ENCODE data around the gene KCNQ1OT1. TPM values are rescaled to one million over a fixed set of nuclear protein-coding genes. Genes with fewer than 3 reads are reported as not detected.

The KCNQ1OT1 gene
- total RNA-seq, 1 donor from 2014 or later: 5.0 TPM

DNA sequence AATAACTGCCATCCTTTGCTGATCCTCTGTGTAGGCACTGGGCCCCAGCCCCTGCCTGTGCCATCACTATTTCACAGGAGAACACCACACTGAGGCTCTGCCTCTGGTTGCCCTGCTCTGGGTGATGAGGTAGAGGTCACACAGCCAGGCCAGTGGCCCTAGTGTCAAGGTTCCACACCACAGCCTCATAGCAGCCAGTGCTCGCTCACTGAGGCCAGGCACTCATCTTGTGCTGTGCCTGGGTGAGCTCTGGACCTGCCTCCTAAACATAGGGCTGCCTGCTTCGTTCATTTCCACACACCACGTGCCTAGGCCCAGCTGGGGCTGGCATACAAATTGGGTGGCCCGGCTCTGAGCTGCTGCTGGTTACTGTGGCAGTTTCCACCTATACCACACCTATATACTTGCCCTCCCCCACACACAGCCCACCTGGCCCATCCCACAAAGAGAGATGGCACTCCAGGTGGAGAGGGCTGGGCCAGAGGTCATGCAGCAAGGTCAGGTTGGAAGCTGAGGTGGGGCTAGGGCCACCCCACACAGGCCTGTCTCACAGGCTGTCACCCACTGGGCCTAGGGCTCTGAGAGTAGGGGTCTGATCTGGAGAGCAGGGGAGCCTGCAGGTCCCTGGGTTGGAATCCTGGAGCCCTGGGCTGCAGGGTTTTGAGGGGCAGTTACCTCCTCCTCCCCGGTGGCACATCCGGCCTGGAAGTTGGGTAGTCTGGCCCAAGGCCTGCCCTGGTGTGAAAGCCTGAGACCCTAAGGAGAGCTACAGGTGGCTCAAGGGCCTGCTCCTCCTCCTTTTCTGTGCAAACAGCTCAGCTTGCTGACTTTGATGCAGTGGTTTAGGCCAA lies 11.2 kb downstream of the KCNQ1OT1 start:
- DNase-seq (ENCODE audit: low spot score): no peak

DNA sequence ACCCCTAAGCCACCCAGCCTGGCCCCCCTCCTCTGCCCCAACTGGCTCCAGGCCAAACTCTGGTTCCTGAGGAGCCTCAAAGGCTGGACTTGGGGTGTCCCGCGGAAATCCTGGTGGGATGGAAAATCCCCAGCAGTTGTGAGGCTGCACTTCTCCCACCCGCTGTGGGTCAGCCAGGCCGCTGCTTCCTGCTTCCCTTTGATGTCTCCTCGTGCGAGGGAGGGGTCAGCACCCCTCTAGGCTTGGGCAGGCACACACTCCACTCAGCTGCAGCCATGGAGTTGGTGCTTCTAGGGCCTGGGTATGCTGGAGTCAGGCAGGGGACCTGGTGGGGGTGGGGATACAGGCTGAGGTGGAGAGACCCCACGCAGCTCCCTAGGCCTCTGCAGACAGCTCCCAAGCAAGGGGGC lies 12.0 kb downstream of the KCNQ1OT1 start:
- no peak for DNase-seq (ENCODE audit: low spot score)

DNA sequence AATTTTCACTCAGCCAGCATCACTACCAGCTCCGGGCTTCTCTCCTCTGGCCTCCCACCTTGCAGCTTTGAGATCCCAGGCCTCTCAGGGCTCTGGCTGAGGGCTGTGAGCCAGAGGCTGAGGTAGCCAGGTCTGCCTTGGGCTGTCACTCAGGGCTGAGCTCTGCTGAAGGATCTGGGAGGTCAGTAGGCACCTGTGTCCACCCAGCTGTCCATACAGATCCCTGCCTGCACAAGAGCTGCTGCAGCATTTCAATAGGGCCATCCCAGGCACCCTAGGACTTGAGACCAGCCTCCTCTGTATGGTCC lies 12.6 kb downstream of the KCNQ1OT1 start:
- DNase-seq (ENCODE audit: low spot score): no peak

DNA sequence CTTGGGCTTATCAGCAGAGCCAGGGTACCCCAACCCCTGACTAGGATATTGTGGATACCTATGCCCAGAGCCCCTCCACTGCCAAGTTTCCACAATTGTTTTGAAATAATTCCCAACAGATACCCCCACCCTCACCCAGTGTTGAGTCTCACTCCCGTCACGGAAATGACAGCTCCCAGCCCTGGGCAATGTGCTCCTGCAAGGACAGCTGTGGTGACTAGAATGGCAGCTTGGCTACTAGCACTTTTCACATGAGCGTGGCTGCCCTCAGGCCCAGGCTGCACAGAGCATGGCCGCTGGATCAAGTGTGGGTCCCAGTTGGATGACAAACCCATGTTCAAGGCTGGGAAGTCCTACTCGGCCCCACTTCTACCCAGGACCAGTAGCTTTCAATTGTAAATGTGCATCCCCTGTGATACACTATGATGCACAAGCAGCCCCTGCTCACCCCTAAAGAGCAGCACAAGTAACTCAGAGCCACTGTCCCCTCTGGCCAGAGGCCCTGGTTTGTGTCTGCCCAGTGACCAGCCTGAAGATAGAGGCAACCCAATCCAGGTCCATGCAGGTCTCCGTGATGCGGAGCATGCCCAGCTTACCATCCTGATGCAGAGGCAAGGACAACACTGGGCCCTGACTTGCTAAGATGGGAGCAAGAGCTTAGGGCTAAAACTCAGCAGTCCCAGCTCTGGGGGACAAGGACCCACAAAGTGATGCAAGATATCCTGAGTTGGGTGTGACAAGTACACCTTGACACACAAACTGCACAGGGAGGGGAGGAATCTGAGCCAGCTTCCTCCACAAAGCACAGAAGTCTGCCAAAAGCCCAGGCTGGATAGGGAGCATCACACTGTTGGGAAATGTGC lies 13.2 kb downstream of the KCNQ1OT1 start:
- no peak for DNase-seq (ENCODE audit: low spot score)

DNA sequence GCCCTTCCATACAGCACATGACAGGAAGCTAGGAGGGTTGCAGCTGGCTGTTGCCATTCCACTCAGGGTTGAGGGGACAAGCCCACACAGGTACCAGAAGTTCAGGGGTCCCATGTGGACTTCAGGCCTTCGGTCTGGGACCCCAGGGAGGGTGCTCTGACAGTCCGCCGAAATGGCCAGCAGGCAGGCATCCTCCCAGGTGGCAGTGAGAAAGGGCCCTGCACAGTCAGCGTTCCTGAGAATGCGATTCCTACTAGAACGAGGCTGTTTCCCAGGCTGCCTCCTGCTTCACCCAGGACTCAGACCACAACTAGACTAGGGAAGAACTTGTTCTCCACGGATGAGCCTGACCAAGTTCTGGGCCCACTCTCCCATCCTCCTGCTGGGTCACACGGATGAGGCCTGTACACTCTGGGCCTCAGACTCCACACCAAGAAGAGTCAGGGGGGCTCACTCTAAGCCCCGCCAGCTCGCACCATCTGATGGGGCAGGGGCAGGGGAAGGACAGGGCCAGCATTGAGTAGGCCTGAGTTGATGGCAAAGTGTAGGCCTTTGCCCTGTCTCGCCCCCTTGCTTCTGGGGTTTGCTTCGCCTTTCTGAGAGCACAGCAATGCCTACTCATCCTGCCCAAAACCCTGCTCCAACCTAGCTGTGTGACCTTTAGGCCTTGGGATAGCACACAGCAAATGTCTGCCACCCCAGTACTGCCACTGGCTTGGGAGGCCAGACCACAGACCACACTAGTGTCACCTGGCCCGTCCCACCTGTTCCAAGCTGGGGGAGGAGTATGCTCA lies 14.0 kb downstream of the KCNQ1OT1 start:
- no peak for DNase-seq (ENCODE audit: low spot score)

DNA sequence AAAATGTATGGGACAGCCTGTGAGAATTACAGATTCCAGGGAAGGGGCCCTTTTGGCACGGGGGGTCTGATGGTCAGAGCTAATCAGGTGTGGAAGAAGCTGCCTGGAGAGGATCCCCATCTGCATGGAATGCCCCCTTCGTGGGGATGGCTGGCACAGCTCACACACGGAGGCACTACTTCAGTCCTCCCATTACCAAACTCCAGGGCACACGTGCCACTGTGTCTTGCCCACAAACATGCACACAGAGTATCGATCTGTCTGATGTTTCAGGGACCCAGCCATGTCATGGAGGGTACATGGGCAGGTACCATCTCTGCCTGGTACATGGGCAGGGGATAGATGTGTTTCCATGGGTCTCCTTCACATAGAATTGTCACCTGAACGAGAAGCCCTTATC lies 14.7 kb downstream of the KCNQ1OT1 start:
- DNase-seq (ENCODE audit: low spot score): no peak

DNA sequence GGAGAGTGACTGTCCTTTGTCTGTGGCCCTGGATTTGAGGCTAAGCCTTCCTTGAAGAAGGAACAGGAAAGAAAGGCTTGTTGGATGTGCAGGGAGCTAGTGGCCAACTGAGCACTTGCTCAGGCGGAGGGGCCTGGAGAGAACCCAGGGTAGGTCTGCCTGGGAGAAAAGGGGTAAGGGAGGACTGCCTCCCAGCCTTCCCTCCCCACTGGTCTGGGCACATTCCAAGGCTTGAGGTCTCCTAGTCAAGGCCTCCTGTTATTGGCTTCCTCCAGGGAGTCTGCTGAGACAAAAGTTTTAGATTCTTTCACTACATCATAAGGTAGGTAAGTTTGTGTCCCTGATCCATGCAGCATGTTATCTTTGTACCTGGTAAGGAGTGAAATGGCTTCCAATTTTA lies 15.2 kb downstream of the KCNQ1OT1 start:
- DNase-seq (ENCODE audit: low spot score): no peak

DNA sequence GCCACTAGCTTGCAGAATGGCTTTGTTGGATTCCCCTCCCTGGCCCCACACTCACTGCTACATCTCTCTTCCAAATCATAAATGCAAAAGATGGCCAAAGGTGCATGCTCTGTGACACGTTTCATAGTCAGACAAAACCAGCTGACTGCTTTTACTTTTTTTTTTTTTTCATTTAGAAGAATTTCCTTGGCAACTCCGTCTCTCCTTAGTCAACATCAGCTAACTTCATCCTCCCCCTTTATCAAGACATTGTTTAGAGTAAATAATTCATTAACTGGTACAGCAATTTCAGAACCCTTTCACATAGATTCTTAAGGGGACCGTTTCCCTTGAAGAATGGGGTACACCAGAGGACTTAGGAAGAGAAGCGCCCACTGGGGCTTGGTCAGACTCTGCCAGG lies 16.0 kb downstream of the KCNQ1OT1 start:
- DNase-seq (ENCODE audit: low spot score): no peak

DNA sequence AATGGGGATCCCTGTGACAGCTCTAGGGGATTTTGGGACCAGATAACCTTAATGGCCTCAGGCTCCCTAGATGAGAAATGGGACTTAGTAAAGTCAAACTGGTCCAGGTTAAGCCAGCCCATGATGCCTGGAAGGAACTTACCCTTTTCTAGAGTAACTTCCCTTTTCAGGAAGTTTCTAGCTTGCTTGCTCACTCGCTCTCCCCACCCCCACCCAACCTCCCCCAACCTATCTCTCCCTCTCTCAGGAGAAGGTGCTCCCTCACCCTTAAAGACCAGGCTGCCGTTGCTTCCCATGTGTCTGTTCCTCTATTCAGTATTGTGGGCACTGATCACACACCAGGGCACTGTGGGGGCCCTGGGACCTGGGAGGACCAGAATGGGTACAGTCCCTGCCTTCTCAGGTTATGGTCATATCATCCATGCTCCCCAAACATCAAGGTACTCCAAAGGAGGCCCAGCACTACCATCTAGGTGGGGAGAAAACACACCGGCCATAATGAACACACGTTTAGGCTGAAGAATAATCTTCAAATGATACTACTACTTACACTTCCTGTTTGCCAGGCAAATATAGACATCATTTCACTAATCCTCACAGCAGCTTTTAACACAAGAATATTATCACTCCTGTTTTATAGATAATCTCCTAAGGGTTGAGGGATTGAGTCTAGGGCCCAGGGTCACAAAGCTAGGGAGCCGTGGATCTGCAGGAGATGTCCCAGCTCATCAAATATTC lies 18.2 kb downstream of the KCNQ1OT1 start:
- no peak for DNase-seq (ENCODE audit: low spot score)

DNA sequence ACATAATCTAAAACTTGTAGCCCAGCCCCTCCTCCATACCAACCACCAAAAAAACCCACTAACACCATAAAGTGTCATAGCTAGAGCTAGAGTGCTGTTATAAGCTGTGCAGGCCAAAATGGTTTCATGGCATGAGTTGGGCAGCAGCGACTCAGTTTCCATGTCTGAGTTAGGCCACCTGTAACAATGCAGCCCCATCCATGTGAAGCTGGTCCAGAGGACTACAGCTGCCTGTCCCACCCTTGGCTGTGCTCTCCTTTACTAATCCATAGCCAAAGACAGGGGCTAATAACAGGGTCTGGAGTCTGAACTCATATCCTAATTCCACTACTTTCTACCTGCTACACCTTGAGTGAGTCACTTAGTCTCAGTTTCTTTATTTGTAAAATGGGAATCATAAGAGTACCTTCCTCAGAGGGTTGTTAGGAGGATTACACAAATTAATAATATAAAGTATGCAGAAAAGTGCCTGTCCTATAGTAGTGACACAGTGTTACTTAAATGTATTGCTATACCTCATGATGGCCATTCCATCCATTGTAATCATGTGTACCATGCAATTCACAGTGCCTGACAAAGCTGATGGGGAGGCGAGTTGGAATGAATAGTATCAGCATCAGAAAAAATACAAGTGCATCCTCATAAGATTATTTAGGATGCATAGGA lies 20.6 kb downstream of the KCNQ1OT1 start:
- no peak for DNase-seq (ENCODE audit: low spot score)

DNA sequence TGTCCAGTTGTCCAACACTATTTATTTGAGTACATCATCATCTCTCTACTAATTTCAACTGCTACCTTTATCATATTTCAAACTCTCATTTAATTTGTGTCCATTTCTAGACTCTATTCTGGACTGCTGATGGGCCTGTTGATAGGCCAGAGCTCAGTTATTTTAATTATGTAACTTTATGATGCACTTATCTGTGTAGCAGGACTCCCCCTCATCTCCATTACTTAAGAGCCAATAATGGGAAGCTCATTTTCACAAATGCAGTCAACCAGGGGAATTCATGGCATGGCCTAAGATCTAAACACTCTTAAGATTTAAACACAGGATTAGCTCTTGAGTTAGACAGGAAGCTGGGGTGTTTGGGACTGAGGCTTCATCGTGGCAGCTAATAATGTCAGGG lies 21.4 kb downstream of the KCNQ1OT1 start:
- no peak for DNase-seq (ENCODE audit: low spot score)

DNA sequence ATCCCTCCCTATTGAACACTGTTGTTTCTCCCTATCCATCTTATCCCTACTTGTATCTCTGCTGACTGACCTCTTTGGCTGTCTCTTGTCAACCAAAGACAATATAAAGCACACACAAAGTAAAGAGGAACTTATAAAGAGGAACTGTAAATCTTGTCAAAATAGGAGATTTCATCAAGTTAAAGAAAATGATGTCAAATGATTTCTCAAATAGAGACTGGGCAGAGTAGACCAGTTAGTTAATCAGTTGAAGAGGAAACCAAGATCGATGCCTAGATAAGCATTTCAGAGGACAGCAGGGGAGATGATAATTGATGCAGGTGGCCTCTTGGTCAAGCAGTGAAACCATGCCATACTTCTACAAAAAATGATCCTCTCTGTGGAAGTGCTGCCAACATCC lies 22.7 kb downstream of the KCNQ1OT1 start:
- DNase-seq (ENCODE audit: low spot score): no peak

DNA sequence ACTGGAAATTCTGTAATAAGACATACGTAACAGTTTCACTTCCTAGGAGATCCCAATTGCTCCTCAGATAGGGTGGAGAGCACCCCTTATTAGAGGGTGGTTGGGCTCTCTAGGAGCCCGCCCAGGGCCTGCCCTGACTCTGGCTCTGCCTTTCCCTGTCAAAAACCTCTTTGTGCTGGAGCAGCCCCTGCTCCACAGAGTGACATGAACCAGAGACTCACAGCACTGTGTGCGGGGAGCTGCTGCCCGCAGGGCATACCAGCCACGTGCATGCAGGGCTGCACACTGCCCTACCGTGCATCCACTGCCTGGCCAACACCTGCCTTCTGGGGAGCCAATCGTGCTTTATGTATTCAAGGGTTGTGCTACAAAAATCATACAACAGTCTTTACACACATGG lies 24.3 kb downstream of the KCNQ1OT1 start:
- no peak for DNase-seq (ENCODE audit: low spot score)

DNA sequence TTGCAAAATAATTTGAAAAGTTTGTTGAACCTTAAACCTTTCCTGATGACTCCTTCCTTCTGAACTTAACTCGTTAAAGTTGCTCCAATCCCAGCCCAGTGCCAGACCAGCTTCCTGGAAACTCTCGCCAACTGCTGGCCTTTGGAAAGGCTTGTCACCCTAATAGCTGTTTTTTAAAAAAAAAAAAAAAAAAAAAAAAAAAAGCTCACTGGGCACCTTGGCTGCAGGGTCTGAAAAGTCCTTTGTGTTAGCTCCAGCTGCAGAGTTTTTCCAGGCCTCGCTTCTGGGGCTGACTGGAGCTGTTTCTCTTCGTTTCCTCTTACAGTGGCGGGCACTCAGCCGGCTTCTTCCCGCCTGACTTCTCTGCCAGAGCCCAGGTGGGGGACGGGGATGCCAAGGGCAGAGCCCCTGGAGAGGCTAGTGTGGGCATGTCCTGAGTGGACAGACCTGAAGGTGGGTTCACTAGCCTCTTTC lies 25.1 kb downstream of the KCNQ1OT1 start:
- DNase-seq (ENCODE audit: low spot score): peak; percentile 28

DNA sequence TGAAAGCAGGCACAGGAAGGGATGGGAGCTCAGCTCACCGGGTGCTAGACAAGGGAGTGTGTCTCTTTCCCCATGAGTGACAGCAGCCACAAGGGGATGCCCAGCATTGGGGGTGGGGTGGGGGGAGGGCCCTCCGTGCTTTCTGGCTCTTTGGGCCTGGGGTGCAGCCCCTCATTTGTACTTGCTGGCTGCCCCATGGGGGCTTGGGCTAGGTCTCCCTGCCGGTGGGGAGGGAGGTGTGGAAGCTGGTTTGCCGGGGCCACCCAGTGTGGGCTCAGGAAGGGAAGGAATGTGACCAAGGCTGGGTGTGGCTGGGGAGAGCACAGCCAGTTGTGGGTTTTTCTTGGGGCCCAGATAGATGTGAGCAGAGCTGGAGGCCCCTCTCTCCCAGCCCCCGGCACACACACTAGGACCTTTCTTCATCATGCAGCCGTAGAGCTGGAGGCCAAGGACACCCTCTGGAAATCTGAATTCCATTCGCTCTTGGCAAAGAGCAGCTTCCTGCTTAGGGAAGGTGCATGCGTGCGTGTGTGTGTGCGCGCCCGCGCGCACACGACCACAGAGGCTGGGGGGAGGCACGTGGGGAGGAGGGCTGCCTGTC lies 25.8 kb downstream of the KCNQ1OT1 start:
- no peak for DNase-seq (ENCODE audit: low spot score)

DNA sequence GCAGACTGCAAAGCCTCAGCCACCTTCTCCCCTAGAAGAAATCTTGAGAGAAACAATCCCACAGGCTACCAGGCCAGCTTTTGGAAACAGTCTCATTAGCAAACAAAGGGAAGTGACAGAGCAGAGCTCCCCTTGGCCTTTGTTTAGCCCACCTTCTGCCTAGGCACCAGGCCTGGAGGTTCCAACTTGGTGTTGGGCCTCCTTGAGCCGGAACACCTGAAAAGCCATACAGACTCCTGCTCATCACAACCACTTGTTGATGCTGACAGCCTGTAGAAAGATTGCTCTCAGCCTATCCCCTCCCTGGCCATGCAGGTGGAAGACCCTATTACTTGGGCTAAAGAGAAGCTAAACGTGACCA lies 26.6 kb downstream of the KCNQ1OT1 start:
- no peak for DNase-seq (ENCODE audit: low spot score)

DNA sequence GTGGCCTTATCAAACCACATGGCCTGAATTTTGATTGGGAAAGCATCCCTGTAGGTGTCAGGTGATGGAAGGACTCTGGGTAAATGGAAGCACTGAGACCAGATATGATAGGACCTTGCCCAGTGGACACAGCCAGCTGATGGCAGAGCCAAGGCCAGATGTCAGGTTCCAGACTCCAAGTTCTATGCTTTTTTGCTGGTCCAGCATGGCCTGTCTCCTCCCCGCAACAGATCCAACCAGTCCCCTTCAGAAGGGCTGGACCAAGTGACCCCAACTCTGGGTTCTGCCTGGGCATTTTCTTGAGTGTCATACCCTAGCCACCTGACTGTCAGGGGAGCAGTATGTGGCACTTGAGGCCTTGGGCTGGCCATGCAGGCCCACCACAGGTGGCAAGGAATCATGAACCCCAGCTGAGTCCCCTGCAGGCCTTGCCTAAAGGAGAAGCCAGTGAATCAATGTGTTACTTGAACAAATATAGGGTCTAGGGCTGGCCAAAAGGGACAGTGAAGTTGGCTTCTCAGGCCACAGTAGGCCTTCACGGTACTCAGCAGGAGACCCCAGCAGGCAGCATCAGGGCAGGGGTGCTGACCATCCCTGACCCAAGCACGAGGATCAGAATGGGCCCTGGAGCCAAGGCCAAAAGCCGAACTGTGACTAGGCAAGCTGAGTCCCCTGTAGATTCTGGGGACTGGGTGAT lies 27.1 kb downstream of the KCNQ1OT1 start:
- no peak for DNase-seq (ENCODE audit: low spot score)

DNA sequence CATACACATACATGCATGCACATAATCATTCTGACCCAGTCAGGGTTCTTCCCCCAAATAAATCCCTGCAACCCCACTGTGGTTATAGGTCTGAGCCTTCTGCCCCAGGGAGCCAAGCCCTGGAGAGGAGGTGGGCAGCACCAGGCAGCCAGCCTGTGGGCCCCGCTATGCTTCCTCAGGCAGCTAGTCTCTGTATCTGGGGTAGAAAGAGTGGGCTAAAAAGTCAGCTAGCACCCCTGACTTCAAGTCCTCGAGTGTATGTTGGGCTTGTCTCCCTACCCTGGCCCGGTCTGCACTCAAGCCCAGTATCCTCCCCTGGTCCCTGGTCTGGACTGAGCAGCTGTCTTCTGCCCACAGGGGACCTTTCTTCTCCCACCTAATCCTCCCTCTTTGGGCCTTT lies 28.0 kb downstream of the KCNQ1OT1 start:
- DNase-seq (ENCODE audit: low spot score): no peak

DNA sequence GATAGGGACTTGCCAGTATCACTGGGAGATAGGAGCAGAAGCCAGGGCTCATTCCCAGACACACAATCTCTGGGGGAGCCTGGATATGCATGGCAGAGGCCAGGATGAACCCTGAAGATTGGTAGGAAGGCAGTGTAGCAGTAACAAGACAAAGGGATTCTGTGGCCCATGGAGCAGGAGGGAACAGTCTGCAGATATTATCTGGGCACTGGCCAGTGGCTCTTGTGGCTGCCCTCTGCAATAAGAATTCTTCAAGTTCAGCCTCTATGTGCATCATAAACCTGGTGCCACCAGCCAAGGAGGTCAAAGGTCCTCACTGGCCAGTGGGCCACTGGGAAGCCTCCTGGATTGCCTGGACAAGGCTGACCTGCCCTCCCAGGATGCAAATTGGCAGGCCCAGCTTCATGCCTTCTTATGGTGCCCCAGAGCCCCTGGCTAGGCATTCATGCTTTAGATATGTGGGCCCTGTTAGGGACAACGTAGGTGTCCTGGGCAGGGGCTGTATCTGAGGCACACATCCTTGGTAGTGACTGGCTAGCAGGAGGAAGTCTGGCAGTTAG lies 29.2 kb downstream of the KCNQ1OT1 start:
- no peak for DNase-seq (ENCODE audit: low spot score)

All from ureter (tissue), 1 donor.